ENCODE results near the gene MYO15B. TPM values are rescaled to one million over a fixed set of nuclear protein-coding genes. Genes with fewer than 3 reads are reported as not detected.

MYO15B gene
- total and polyA plus RNA-seq, 4 donors = 84.5 to 197 (median 167) TPM

GRCh38 chr17:75622771-75623273 lies 35.2 kb downstream of the MYO15B start:
- ATAC-seq (ENCODE audit: insufficient read depth, low FRiP score) = no peak
- Histone ChIP-seq H3K27me3 (ENCODE audit: control insufficient read depth in 3 of 3, insufficient read depth in 3 of 3, low read length in 2 of 3) (no peaks in the 10 kb centered on the region), H3K4me1 (ENCODE audit: control insufficient read depth in 5 of 5, insufficient read depth in 5 of 5, low read length in 5 of 5) (no peaks in the 10 kb centered on the region), H3K36me3 (ENCODE audit: control insufficient read depth in 4 of 4, insufficient read depth in 4 of 4, low read length in 4 of 4) (peaks cover 0 to 70% (median 14%) of the 10 kb centered on the region in 4 donors), H3K9ac (ENCODE audit: insufficient read depth in 1 of 2, low read length in 2 of 2) (no peak overlapping the region), H3K4me3 (no peak overlapping the region), H3K9me3 (ENCODE audit: control insufficient read depth in 4 of 4, insufficient read depth in 3 of 4, low read length in 3 of 4) (no peaks in the 10 kb centered on the region), H3K27ac (ENCODE audit: low read depth in 1 of 2, low read length in 1 of 2) (no peak overlapping the region)
- TF ChIP-seq, protein P1, sequence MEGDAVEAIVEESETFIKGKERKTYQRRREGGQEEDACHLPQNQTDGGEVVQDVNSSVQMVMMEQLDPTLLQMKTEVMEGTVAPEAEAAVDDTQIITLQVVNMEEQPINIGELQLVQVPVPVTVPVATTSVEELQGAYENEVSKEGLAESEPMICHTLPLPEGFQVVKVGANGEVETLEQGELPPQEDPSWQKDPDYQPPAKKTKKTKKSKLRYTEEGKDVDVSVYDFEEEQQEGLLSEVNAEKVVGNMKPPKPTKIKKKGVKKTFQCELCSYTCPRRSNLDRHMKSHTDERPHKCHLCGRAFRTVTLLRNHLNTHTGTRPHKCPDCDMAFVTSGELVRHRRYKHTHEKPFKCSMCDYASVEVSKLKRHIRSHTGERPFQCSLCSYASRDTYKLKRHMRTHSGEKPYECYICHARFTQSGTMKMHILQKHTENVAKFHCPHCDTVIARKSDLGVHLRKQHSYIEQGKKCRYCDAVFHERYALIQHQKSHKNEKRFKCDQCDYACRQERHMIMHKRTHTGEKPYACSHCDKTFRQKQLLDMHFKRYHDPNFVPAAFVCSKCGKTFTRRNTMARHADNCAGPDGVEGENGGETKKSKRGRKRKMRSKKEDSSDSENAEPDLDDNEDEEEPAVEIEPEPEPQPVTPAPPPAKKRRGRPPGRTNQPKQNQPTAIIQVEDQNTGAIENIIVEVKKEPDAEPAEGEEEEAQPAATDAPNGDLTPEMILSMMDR (IDR thresholded peaks at IDR 0.05; ENCODE audit: control extremely low read depth, extremely low read depth) = no peak
- no peak for DNase-seq
- 93 to 94% methylated on average over 15 of the region's 15 CpGs for WGBS, 2 donors

GRCh38 chr17:75623386-75623785 lies 35.8 kb downstream of the MYO15B start:
- H3K4me3 ChIP-seq = no peak overlapping the region
- H3K4me1 ChIP-seq (ENCODE audit: control insufficient read depth in 5 of 5, insufficient read depth in 5 of 5, low read length in 5 of 5) = no peaks in the 10 kb centered on the region
- WGBS, 2 donors = 93 to 95% methylated on average over 9 of the region's 9 CpGs
- DNase-seq = no peak
- no peak for ATAC-seq (ENCODE audit: insufficient read depth, low FRiP score)
- H3K27me3 ChIP-seq (ENCODE audit: control insufficient read depth in 3 of 3, insufficient read depth in 3 of 3, low read length in 2 of 3) = no peaks in the 10 kb centered on the region
- H3K9me3 ChIP-seq (ENCODE audit: control insufficient read depth in 4 of 4, insufficient read depth in 3 of 4, low read length in 3 of 4) = no peaks in the 10 kb centered on the region
- no peak overlapping the region for H3K27ac ChIP-seq (ENCODE audit: low read depth in 1 of 2, low read length in 1 of 2)
- peaks cover 0 to 65% (median 9%) of the 10 kb centered on the region in 4 donors for H3K36me3 ChIP-seq (ENCODE audit: control insufficient read depth in 4 of 4, insufficient read depth in 4 of 4, low read length in 4 of 4)
- TF ChIP-seq, protein P1 (IDR thresholded peaks at IDR 0.05; ENCODE audit: control extremely low read depth, extremely low read depth) = no peak
- H3K9ac ChIP-seq (ENCODE audit: insufficient read depth in 1 of 2, low read length in 2 of 2) = no peak overlapping the region

GRCh38 chr17:75624021-75624420 lies 36.4 kb downstream of the MYO15B start:
- Histone ChIP-seq H3K4me1 (ENCODE audit: control insufficient read depth in 5 of 5, insufficient read depth in 5 of 5, low read length in 5 of 5) (no peaks in the 10 kb centered on the region), H3K9me3 (ENCODE audit: control insufficient read depth in 4 of 4, insufficient read depth in 3 of 4, low read length in 3 of 4) (no peaks in the 10 kb centered on the region), H3K27ac (ENCODE audit: low read depth in 1 of 2, low read length in 1 of 2) (no peak overlapping the region), H3K4me3 (no peak overlapping the region), H3K36me3 (ENCODE audit: control insufficient read depth in 4 of 4, insufficient read depth in 4 of 4, low read length in 4 of 4) (peaks cover 0 to 63% (median 8%) of the 10 kb centered on the region in 4 donors), H3K9ac (ENCODE audit: insufficient read depth in 1 of 2, low read length in 2 of 2) (no peak overlapping the region), H3K27me3 (ENCODE audit: control insufficient read depth in 3 of 3, insufficient read depth in 3 of 3, low read length in 2 of 3) (no peaks in the 10 kb centered on the region)
- TF ChIP-seq, protein P1 (IDR thresholded peaks at IDR 0.05; ENCODE audit: control extremely low read depth, extremely low read depth) = no peak
- 92 to 96% methylated on average over 12 of the region's 12 CpGs for WGBS, 2 donors
- ATAC-seq (ENCODE audit: insufficient read depth, low FRiP score) (no peak), DNase-seq (no peak)

All from lung (tissue), 12 donors.